CD4-positive, alpha-beta T cell treated with Interleukin-12 subunit alpha and Interleukin-12 subunit beta, for 1 hour (primary cell): ENCODE results near the gene NSUN5.
"Not testable (repeated sequence)": the region's sequence is repeated elsewhere in the genome, so short reads cannot be mapped to it uniquely, and the experiment has no call there.

Experiments used
- DNase-seq: peaks from one replicate; pipeline ENCODE4 v3.0.0-alpha.2; 2020

The NSUN5 gene

DNA sequence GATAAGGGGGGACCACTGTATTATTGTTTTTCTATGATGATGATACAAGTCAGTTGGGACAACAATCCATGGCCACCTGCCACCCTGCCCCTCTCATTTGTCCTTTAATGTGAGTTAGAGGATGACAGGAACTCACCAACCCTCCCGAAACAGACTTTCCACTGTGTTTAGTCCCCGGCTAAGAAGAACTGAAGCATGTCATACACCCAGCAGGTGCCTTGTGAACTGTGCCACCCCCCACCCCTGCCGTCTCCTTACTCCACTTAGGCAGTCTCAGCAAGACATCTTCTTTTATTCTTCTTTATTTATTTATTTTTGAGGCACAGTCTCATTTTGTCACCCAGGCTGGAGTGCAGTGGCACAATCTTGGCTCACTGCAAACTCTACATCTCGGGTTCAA is 40.8 kb downstream of the NSUN5 start:
- DNase-seq = not testable (repeated sequence)

DNA sequence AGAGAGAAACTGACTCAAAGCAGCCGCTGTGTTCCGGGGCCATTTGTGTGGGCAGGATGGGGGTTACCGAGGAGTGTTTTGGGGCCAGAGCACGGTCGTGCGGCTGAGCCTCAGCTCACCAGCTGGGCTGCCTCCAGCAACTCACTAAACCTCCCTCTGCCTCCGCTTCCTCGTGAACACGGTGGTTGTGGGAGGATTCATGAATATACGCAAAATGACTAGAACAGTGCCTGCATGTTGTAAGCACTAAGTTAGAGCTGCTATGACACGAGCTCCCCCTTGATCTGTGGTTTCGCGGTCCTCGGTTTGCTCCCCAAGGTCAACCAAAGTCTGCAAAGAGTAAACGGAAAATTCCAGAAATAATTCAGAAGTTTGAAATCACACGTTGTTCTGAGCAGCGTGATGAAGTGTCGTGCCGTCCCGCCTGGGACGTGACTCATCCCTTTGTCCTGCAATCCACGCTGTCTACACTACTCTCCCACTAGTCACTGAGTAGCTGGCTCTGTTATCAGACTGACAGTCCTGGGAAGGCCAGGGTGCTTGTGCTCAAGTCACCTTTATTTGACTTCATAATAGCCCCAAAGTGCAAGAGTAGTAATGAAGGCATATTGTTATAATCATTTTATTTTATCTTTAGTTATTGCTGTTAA is 41.8 kb downstream of the NSUN5 start:
- DNase-seq = not testable (repeated sequence)

DNA sequence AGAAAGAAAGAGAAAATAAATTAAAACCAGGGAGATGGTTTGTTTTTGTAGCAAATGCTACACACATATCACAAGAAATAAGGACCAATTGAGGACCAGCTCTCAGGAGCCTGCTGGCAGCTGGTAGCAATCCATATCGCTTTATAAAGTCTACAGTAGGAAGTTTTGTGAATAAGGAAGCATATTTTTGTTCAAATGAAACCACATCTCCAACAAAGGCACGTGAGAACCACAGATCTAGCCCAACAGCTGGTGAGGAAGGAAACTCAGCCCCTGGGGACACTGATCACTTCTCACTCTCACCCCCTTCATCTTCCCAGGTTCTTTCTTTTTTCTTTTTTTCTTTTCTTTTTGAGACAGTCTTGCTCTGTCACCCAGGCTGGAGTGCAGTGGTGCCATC is 46.2 kb downstream of the NSUN5 start:
- not testable (repeated sequence) for DNase-seq
